Stomach (tissue), 4 donors: ENCODE results near the gene AKT2.

Experiments used
- EP300 ChIP-seq: sonication (generic); formaldehyde crosslinking; IDR thresholded peaks from one replicate; pipeline ENCODE4 v1.6.1; 2017; ENCODE audit warnings: antibody characterized with exemption
- POLR2A ChIP-seq, 4 donors: fragments of 450-650 bp; IDR thresholded peaks; one replicate each; pipeline ENCODE4 v1.6.1; 2016; ENCODE audit warnings: antibody characterized with exemption in 4 of 4, control low read depth in 2 of 4, mild to moderate bottlenecking in 1 of 4, moderate library complexity in 1 of 4
- POLR2AphosphoS5 ChIP-seq, 3 donors: sonication (generic); formaldehyde crosslinking; IDR thresholded peaks; one replicate each; pipeline ENCODE4 v1.6.1; 2016; ENCODE audit warnings: antibody characterized with exemption in 3 of 3
- TF ChIP-seq, protein P1 (sequence below), 7 experiments: fragments of 450-650 bp in 4 of 7; fragments of 200-600 bp in 3 of 7; sonication (generic) in 3 of 7; IDR thresholded peaks; one replicate each; pipeline ENCODE4 v1.5.1; 2016 to 2019; ENCODE audit warnings: antibody characterized with exemption in 7 of 7, control low read depth in 2 of 7, mild to moderate bottlenecking in 1 of 7

DNA sequence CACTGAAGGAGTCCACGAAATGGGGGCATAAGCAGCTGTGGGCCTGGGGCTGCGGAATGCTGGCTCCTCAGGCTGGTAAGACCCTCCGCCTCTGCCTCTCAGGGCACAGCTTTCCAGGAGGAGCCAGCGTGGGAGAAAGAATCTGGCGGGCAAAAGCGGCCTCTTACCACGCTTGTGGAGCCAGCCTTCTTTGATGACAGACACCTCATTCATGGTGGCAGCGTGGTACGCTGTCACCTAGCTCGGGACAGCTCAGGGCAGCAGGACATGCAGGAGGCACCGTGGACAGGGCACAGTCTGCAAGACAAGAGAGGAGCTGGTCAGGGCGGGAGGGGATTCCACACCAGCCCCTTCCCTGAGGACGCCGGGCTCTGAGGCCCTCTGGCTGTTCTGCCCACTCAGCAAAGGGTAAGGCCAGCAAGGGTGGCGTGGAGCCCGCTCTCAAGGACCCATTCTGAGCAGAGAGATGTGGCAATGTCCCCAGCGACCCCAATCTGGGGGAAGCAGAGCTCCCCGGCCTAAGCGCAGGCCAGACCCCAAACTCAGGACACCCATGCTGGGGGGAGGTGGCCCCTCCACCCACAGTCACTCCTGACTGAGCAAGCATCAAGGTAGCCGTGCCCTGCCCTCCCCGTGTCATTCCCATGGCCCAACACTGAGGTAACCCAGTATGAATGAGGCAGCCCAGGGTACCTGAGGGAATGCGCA is 19.9 kb downstream of the AKT2 start:
- TF ChIP-seq POLR2A (IDR thresholded peaks at IDR 0.05) (no peak), POLR2AphosphoS5 (IDR thresholded peaks at IDR 0.05) (no peak), EP300 (no peak)
- TF ChIP-seq, protein P1, sequence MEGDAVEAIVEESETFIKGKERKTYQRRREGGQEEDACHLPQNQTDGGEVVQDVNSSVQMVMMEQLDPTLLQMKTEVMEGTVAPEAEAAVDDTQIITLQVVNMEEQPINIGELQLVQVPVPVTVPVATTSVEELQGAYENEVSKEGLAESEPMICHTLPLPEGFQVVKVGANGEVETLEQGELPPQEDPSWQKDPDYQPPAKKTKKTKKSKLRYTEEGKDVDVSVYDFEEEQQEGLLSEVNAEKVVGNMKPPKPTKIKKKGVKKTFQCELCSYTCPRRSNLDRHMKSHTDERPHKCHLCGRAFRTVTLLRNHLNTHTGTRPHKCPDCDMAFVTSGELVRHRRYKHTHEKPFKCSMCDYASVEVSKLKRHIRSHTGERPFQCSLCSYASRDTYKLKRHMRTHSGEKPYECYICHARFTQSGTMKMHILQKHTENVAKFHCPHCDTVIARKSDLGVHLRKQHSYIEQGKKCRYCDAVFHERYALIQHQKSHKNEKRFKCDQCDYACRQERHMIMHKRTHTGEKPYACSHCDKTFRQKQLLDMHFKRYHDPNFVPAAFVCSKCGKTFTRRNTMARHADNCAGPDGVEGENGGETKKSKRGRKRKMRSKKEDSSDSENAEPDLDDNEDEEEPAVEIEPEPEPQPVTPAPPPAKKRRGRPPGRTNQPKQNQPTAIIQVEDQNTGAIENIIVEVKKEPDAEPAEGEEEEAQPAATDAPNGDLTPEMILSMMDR (IDR thresholded peaks at IDR 0.05) = no peak
